Gastrocnemius medialis (tissue), 4 donors: ENCODE results near the gene LGMN.

Source experiments
- CTCF ChIP-seq, 5 experiments: fragments of 450-650 bp in 3 of 5; fragments of 200-600 bp in 2 of 5; sonication (generic) in 2 of 5; IDR thresholded peaks in 4 of 5; conservative IDR thresholded peaks in 1 of 5; 1 replicate in 4 of 5; 2 replicates in 1 of 5; pipeline ENCODE4 v1.5.1; 2016 to 2019; ENCODE audit warnings: antibody characterized with exemption in 5 of 5, mild to moderate bottlenecking in 3 of 5, moderate library complexity in 3 of 5
- POLR2A ChIP-seq, 2 donors: fragments of 450-650 bp; IDR thresholded peaks; one replicate each; pipeline ENCODE4 v1.6.1; 2017; ENCODE audit warnings: antibody characterized with exemption in 2 of 2, mild to moderate bottlenecking in 2 of 2, moderate library complexity in 2 of 2

DNA sequence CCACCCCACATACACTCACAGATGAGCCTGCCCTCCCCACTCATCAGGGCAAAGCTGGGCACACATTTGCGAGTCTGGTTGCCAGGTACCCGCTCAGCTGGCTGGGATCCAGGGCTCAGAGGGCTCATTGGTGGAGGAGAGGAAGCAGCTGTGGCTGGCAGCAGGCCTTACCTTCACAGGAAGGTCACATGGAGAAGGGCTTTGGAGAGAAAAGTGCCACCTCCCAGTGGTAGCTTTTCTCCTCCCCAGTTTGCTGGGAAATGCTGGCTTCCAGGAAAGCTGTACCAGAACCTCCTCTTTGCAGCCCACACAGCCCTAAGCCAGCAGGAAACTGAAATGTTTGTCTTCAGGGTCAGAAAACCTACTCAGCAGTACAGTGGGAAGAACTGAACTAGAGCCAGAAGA lies 55.6 kb downstream of the LGMN start:
- TF ChIP-seq CTCF (IDR thresholded peaks at IDR 0.05 in 4 of 5, conservative IDR thresholded peaks at IDR 0.05 in 1 of 5) (no peak), POLR2A (IDR thresholded peaks at IDR 0.05) (no peak)
